ENCODE data around the gene RNF112.
"Not testable (repeated sequence)": the region's sequence is repeated elsewhere in the genome, so short reads cannot be mapped to it uniquely, and the experiment has no call there.

The RNF112 gene

GRCh38 chr17:19449656-19450055 lies 38.6 kb downstream of the RNF112 start:
- no peak for DNase-seq

GRCh38 chr17:19453296-19453695 lies 42.3 kb downstream of the RNF112 start:
- DNase-seq, result no peak

GRCh38 chr17:19454074-19454473 lies 43.0 kb downstream of the RNF112 start:
- no peak for DNase-seq

- no peak for DNase-seq
These were observed 45.2 kb downstream of the RNF112 start for GRCh38 chr17:19456016-19456927.

GRCh38 chr17:19457046-19457445 lies 46.0 kb downstream of the RNF112 start:
- DNase-seq, result no peak

GRCh38 chr17:19457830-19458271 lies 46.8 kb downstream of the RNF112 start:
- DNase-seq, result no peak

GRCh38 chr17:19458481-19458880 lies 47.4 kb downstream of the RNF112 start:
- DNase-seq, result not testable (repeated sequence)

- DNase-seq, result not testable (repeated sequence)
These were observed 48.1 kb downstream of the RNF112 start for GRCh38 chr17:19459018-19459655.

GRCh38 chr17:19460700-19461099 lies 49.7 kb downstream of the RNF112 start:
- DNase-seq, result no peak

GRCh38 chr17:19461116-19461515 lies 50.1 kb downstream of the RNF112 start:
- DNase-seq, result no peak

- no peak for DNase-seq
These were observed 50.6 kb downstream of the RNF112 start for GRCh38 chr17:19461681-19462080.

GRCh38 chr17:19462456-19463035 lies 51.5 kb downstream of the RNF112 start:
- not testable (repeated sequence) for DNase-seq

GRCh38 chr17:19464031-19465026 lies 53.3 kb downstream of the RNF112 start:
- DNase-seq, result no peak
